NCI-H2029 treated with DMSO at 0.1 percent for 48 hours (cell line): Measurements from ENCODE around the gene KLHL14.
"Not testable (repeated sequence)": the region's sequence is repeated elsewhere in the genome, so short reads cannot be mapped to it uniquely, and the experiment has no call there.

ENCODE experiments used
- DNase-seq: peaks from one replicate; lab custom pipeline; 2025; lab: John Stamatoyannopoulos, UW

KLHL14 gene

GRCh38 chr18:32772581-32773381, at the start of gene KLHL14:
Gene KLHL14 (minus strand): TSS chr18:32773023. CDS start chr18:32770591, 2,432 bp downstream.
- no peak for DNase-seq

DNA sequence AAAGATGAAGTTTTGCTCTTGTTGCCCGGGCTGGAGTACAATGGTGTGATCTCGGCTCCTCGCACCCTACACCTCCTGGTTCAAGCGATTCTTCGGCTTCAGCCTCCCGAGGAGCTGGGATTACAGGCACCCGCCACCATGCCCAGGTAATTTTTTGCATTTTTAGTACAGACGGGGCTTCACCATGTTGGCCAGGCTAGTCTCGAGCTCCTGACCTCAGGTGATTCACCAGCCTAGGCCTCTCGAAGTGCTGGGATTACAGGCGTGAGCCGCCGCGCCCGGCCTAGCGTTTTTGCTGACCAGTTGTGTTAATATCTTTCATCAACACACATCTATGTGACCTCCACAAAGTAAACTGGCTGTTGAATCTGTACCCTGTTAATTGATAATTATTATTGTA, 49.4 kb upstream of the KLHL14 start:
- no peak for DNase-seq

- no peak for DNase-seq
Observed at GRCh38 chr18:32815881-32816280, 43.1 kb upstream of the KLHL14 start.

- no peak for DNase-seq
Observed at GRCh38 chr18:32812342-32812741, 39.5 kb upstream of the KLHL14 start.

- no peak for DNase-seq
Observed at GRCh38 chr18:32810314-32810713, 37.5 kb upstream of the KLHL14 start.

- no peak for DNase-seq
Observed at GRCh38 chr18:32805354-32805753, 32.5 kb upstream of the KLHL14 start.

DNA sequence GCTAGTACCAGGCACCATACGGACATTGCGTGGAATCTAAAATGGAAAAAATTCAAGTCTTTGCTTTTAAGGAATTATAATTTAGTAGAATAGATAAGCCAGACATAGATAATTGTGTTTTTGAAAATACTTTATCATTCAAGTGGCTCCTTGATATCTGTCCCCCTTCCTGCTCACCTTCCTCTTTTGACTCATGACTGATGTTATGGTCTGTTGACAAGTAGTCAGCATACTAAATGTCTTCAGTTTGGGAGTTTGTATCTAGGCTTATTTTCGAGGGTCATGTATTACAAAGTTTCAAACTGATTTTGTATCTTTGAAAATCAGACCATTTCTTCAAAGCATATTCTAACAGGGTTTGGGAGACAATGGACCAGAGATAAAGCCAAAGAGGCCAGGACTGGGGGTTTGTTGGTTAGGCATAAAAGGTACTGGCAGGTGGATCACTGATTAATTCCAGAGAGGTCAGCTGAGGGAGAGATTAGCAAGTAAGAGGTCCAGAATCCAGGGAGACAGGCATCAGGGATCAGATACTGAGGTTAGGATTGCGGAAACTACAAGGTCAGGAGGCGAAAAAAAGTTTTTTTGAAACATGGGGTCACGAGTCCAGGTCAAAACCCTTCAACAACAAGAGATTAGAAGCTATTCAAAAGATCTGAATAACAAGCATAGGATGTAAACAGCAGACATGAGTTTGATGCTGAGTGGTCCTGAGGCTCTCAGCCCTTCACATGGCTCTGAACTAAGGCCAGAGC, 31.5 kb upstream of the KLHL14 start:
- no peak for DNase-seq

DNA sequence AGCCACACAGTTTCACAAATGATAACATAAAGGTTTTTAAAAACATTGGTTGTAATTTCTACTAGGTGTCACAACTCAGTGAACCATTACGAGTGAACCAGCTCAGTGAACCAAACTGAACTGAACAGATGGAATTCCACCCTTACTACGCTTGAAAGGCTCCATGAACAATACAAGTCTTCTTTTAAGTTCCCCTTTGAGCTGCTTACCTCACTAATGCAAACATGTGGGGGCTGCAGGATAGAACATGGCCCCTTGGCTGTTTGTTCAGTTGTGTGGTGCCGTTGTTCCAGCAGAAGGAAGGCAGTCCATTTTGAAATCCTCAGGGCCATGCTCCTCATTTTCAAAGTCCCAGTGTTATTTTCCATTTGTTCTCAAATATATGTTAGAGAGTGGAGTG, 30.7 kb upstream of the KLHL14 start:
- no peak for DNase-seq

DNA sequence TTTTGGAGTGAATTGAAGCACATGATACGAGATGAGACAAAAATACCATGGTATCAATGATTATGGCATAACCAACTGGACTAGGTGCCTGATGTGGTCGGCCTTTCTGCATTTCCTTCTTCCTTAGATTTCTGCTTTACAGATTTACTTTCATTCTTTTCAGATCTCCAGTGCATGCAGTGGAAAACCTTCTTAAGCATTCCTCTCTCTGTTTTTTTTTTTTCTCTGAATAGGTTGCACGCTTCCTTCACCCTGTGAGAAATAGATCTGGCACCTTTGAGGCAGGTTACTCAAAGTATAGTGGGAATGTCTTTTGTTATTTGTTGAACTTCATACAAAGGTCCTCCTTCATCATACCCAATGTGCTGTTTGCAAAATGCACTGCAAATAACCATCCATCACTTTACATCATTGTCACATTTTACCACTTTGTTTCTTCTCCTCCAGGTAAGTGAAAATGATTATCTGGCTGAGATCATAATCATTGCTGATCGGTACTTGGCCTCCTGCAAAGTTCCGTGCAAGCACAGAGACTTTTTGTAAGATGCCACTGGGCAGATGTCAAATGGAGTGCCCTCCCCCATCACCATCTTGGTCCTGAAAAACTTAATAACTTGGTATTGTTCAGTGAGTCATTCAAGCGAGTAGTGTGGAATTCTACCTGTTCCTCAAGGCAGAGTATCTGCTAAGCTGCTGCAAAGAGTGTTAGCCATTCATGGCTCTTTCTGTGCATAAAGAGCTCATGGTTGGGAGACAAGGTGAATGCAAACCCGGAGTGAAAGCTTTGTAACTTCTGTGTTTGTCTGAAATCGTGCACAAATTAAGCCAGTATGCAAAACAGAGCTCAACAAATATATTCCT, 30.0 kb upstream of the KLHL14 start:
- DNase-seq: no peak

- no peak for DNase-seq
Observed at GRCh38 chr18:32801228-32801627, 28.4 kb upstream of the KLHL14 start.

DNA sequence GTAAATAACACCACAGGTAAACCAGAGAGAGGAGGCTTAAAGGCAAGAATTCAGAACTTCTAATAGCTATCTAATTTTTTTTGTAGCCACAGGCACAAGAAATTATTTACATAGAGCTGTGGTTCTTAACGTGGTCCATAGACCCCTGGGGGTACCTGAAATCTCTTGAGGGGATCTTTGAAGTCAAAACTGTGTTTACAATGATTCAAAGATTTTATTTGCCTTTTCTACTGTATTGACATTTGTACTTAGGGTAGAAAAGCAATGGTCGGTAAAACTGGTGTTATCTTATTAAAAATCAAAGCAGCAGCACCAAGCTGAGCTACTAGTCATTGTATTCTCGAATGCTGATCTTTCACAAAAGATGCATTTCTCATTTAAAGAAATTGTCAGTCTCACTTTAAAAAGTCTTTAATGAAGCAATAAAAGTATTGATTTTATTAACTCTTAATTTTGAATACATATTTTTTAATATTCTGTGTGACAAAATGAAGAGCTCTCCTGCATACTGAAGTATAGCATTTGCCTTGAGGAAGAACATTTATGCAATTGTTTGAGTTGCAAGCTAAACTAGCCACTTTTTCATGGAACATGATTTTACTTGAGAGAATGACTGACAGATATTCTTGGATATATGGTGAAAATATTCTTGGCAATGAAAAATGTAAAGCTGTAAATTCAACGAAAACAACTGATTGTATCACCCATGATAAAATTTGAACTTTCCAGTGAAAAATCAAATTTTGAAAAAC, 25.6 kb upstream of the KLHL14 start:
- no peak for DNase-seq

DNA sequence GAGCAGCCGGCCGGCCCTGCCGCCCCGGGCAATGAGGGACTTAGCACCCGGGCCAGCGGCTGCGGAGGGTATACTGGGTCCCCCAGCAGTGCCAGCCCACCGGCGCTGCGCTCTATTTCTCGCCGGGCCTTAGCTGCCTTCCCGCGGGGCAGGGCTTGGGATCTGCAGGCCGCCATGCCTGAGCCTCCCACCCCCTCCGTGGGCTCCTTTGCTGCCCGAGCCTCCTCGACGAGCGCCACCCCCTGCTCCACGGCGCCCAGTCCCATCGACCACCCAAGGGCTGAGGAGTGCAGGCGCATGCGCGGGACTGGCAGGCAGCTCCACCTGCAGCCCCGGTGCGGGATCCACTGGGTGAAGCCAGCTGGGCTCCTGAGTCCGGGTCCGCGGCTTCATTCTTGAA, 21.8 kb upstream of the KLHL14 start:
- DNase-seq: not testable (repeated sequence)

DNA sequence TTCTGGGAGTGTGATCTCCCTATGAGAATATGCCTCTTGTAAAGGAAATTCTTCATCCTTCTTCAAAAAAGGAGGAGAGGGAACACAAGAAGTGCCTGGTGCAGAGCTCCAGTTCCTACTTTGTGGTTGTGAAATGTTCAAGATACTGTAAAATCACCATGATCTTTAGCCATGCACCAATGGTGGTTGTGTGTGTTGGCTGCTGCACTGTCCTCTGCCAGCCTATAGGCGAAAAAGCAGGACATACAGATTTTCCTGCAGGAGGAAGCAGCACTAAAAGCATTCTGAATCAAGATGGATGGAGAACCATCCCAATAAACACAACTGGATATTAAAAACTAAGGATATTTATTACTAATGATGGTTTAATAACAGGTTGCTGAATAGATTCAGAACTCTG, 6.2 kb upstream of the KLHL14 start:
- DNase-seq: no peak

DNA sequence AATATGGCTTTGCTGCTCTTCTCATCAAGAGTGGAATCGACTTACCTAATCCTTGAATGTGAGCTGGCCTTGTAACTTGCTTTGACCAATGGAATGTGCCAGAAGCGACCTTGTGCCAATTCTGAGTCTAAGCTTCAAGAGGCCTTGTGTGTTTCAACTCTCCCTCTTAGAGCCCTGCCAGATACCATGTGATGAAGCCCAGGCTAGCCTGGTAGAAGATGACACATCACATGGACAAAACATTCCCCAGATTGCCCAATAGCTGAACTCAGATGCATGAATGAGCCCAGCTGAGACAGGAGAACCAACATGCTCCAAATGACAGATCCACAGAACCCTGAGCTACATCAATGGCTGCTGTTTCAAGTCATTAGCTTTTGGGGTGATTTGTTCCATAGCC, 4.2 kb upstream of the KLHL14 start:
- DNase-seq: no peak

DNA sequence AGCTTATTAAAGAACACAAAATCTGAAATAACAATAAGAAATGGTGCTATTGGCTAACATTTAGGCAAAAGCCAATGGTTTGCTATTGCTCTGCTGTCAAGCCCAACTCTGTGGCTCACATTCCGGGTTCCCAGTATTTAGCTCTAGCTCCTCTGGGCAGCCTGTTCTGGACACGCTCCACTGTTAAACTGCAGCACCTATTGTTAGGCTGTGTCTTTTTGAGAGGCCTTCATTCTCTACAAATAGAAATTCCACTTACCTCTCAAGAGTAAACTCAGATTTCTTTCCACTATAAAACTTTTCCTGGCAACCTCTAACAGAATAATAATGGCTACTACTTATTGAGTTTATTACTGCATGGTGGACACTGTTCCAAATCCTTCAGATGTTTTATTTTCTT, 3.7 kb upstream of the KLHL14 start:
- DNase-seq: no peak

GRCh38 chr18:32775628-32776027, 2.8 kb upstream of the KLHL14 start:
- DNase-seq: no peak

DNA sequence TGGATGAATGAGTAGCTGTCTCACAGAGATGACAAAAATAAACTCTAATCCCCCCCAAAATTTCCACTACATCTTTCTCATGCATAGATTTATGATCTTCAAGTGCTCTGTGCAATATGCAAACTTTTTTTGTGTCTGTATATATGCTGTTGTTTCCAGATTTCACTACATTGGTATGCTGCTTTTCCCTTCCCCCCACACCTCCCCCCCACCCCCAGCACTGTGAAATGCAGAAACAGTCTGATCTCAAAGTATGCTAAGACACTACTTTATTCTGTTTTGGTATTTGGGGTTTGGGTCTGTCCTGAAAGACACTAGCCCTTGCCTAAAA, 524 bp upstream of the KLHL14 start:
- no peak for DNase-seq

DNA sequence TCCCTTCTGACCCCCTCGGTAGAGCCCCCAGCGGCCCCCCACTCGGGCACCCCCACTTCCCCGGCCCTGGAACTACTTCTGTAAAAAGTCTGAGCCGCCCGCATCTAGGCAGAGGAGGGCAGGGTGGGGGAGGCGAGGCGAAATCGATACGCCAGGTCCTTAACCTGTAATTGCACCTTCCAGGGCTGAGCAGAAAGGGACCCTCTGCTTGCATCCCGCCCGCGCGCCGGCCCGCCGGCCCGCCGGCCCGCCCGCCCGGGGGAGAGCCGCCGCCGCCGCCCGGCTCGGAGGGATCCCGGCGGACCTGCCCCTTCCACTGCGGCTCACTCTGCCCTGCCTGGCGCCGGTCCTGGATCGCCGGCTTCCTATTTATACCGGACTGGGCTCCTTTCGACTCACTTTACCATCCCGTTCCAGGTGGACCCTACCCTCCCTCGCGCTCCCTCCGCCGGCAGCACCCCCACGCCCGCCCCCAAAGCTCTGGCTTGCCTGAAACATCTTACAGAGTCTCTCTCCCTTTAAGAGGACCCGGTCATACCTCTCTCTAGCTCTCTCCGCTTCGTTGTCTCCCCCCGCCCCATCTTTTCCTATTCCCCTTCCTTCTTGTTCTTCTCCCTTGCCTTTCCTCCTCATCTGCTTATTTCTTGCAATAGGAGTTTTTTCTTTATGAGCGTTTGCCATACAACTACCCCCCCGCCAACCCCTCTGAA, 797 bp downstream of the KLHL14 start:
- no peak for DNase-seq

DNA sequence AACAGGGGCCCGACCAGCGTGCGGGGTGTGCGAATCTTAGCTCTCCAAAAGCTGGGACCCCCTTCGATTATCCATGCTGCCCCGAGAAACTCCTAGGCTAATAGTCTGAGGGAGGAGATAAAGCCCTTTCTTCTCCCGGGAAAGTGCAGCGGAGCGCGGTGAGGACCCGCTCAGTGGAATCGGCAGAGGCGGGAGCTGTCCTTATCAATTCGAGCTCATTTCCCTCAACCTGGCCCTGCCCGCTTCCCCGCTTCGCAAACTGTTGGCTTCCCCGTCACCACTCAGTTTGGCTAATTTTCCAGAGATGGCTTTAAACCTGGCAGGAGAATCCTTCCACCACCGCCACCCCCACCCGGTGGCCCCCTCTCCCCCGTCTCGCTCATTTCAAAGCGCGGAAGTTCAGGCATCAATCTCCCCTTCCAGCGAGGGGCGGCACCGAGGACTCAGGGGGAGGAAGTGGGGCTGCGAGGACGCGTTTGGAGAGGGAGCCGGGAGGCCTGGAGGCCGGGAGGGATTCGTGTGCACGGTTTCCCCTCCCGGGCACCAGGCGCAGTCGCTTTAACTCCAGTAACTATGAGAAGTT, 1.6 kb downstream of the KLHL14 start:
- no peak for DNase-seq

DNA sequence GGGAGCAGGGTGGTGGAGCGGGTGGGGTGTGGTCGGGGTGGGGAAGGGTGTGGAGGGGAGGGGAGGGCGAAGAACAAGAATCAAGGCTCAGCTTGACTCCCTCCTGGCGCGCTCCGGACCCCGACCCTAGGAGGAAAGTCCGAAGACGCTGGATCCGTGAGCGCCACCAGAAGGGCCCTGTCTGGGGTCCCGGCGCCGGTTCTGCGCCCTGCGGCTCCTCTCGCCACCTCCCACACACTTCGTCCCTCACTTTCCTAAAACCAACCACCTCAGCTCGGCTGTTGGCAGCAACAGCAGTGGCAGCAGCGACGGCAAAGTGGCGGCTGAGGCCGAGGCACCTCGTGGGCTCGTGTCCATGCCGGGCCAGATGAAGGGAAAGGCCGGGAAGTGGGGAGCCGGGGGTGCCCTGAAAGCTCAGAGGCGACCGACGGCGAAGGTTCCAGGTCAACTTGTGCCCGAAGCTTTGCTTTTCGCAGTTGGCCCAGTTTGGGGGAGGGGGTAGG, 2.1 kb downstream of the KLHL14 start:
- DNase-seq: no peak
